Nephron (organoid): ENCODE measurements around the gene ARL14.

Experiments used
- H3K27ac Mint-ChIP-seq, 3 experiments: 2 replicates each; pipeline ENCODE4 v1.8.0; 2020; ENCODE audit warnings: mixed read lengths in 3 of 3, mild to moderate bottlenecking in 2 of 3, moderate library complexity in 1 of 3
- H3K27me3 Mint-ChIP-seq: 2 replicates; pipeline ENCODE4 v1.8.0; 2021; ENCODE audit warnings: low read depth, mild to moderate bottlenecking, moderate library complexity, mixed read lengths
- H3K36me3 Mint-ChIP-seq: 2 replicates; pipeline ENCODE4 v1.8.0; 2020; ENCODE audit warnings: low read depth, mixed read lengths
- H3K4me1 Mint-ChIP-seq: 2 replicates; pipeline ENCODE4 v1.8.0; 2020; ENCODE audit warnings: mixed read lengths
- H3K4me3 Mint-ChIP-seq, 3 experiments: 2 replicates each; pipeline ENCODE4 v1.8.0; 2020; ENCODE audit warnings: mild to moderate bottlenecking in 3 of 3, mixed read lengths in 3 of 3, moderate library complexity in 2 of 3
- H3K9me3 Mint-ChIP-seq: 2 replicates; pipeline ENCODE4 v1.8.0; 2020; ENCODE audit warnings: mixed read lengths
- CTCF ChIP-seq, 3 experiments: fragments of 200-600 bp; sonication (generic); IDR thresholded peaks; one replicate each; pipeline ENCODE4 v1.5.0; 2021; ENCODE audit warnings: antibody characterized with exemption in 3 of 3; ENCODE audit not compliant: unreplicated experiment in 3 of 3

The ARL14 gene

GRCh38 chr3:160693191-160693590, 16.2 kb downstream of the ARL14 start:
- H3K27me3 Mint-ChIP-seq, result peaks cover 3% of the 10 kb centered on the region
- H3K4me1 Mint-ChIP-seq, result no peaks in the 10 kb centered on the region
- TF ChIP-seq CTCF (IDR thresholded peaks at IDR 0.05; ENCODE audit: unreplicated experiment in 3 of 3), result no peak
- H3K9me3 Mint-ChIP-seq, result no peaks in the 10 kb centered on the region
- H3K27ac Mint-ChIP-seq, result no peak overlapping the region
- no peaks in the 10 kb centered on the region for H3K36me3 Mint-ChIP-seq
- H3K4me3 Mint-ChIP-seq, result no peak overlapping the region

GRCh38 chr3:160694345-160694744, 17.4 kb downstream of the ARL14 start:
- no peak for TF ChIP-seq CTCF (IDR thresholded peaks at IDR 0.05; ENCODE audit: unreplicated experiment in 3 of 3)
- H3K4me1 Mint-ChIP-seq, result no peaks in the 10 kb centered on the region

GRCh38 chr3:160695003-160695402, 18.0 kb downstream of the ARL14 start:
- no peaks in the 10 kb centered on the region for H3K9me3 Mint-ChIP-seq
- no peak for TF ChIP-seq CTCF (IDR thresholded peaks at IDR 0.05; ENCODE audit: unreplicated experiment in 3 of 3)
- H3K36me3 Mint-ChIP-seq, result no peaks in the 10 kb centered on the region
- no peak overlapping the region for H3K4me3 Mint-ChIP-seq
- H3K4me1 Mint-ChIP-seq, result no peaks in the 10 kb centered on the region
- no peak overlapping the region for H3K27ac Mint-ChIP-seq
- H3K27me3 Mint-ChIP-seq, result no peaks in the 10 kb centered on the region

More at GRCh38 chr3:160694345-160694744, 17.4 kb downstream of the ARL14 start:
- Mint-ChIP-seq H3K27ac (no peak overlapping the region), H3K27me3 (peaks cover 3% of the 10 kb centered on the region), H3K4me3 (no peak overlapping the region), H3K36me3 (no peaks in the 10 kb centered on the region), H3K9me3 (no peaks in the 10 kb centered on the region)

GRCh38 chr3:160695915-160696327, 19.0 kb downstream of the ARL14 start:
- no peak for TF ChIP-seq CTCF (IDR thresholded peaks at IDR 0.05; ENCODE audit: unreplicated experiment in 3 of 3)

GRCh38 chr3:160697637-160698380, 20.8 kb downstream of the ARL14 start:
- H3K4me1 Mint-ChIP-seq, result no peaks in the 10 kb centered on the region
- H3K9me3 Mint-ChIP-seq, result no peaks in the 10 kb centered on the region
- TF ChIP-seq CTCF (IDR thresholded peaks at IDR 0.05; ENCODE audit: unreplicated experiment in 3 of 3), result no peak
- H3K27ac Mint-ChIP-seq, result no peak overlapping the region
- no peaks in the 10 kb centered on the region for H3K36me3 Mint-ChIP-seq
- no peak overlapping the region for H3K4me3 Mint-ChIP-seq
- peaks cover 10% of the 10 kb centered on the region for H3K27me3 Mint-ChIP-seq

More at GRCh38 chr3:160695915-160696327, 19.0 kb downstream of the ARL14 start:
- H3K4me1 Mint-ChIP-seq, result no peaks in the 10 kb centered on the region
- no peaks in the 10 kb centered on the region for H3K36me3 Mint-ChIP-seq
- H3K4me3 Mint-ChIP-seq, result no peak overlapping the region
- H3K27ac Mint-ChIP-seq, result peak overlapping the region in 2 of 3 experiments; percentile 2 to 51
- H3K27me3 Mint-ChIP-seq, result peaks cover 6% of the 10 kb centered on the region
- no peaks in the 10 kb centered on the region for H3K9me3 Mint-ChIP-seq
